Endodermal cell (in vitro differentiated cells): Measurements from ENCODE around the gene RBM15. TPM values are rescaled to one million over a fixed set of nuclear protein-coding genes. Genes with fewer than 3 reads are reported as not detected.

Source experiments
- DNase-seq: peaks from one replicate; pipeline ENCODE4 v3.0.0-alpha.2; 2017
- H3K27ac ChIP-seq: 2 replicates; pipeline ENCODE4 v1.5.1; 2013; ENCODE audit warnings: mild to moderate bottlenecking, low read depth, low read length, moderate library complexity
- H3K27me3 ChIP-seq: 2 replicates; pipeline ENCODE4 v1.6.1; 2013; ENCODE audit warnings: mild to moderate bottlenecking, low read length, moderate library complexity; ENCODE audit not compliant: insufficient read depth, control insufficient read depth, poor library complexity, severe bottlenecking
- H3K36me3 ChIP-seq: 2 replicates; pipeline ENCODE4 v1.7.0; 2013; ENCODE audit warnings: mild to moderate bottlenecking, low read length, moderate library complexity; ENCODE audit not compliant: control insufficient read depth, insufficient read depth
- H3K4me1 ChIP-seq: one replicate; pipeline ENCODE4 v1.7.0; 2013; ENCODE audit warnings: low read length; ENCODE audit not compliant: control insufficient read depth, insufficient read depth
- H3K4me3 ChIP-seq: 2 replicates; pipeline ENCODE4 v1.5.1; 2013; ENCODE audit warnings: mild to moderate bottlenecking, low read length, moderate library complexity
- H3K9ac ChIP-seq: 2 replicates; pipeline ENCODE4 v1.6.1; 2013; ENCODE audit warnings: mild to moderate bottlenecking, low read length, moderate library complexity; ENCODE audit not compliant: poor library complexity, severe bottlenecking; ENCODE audit errors: extremely low read depth
- H3K9me3 ChIP-seq: 2 replicates; pipeline ENCODE4 v1.6.1; 2013; ENCODE audit warnings: mild to moderate bottlenecking, low read length, moderate library complexity; ENCODE audit not compliant: control insufficient read depth
- H3K27ac Mint-ChIP-seq: 2 replicates; pipeline ENCODE4 v1.8.0; 2020; ENCODE audit warnings: mixed read lengths
- H3K27me3 Mint-ChIP-seq: 2 replicates; pipeline ENCODE4 v1.8.0; 2021; ENCODE audit warnings: mild to moderate bottlenecking, mixed read lengths; ENCODE audit not compliant: insufficient read depth
- H3K36me3 Mint-ChIP-seq: 2 replicates; pipeline ENCODE4 v1.8.0; 2020; ENCODE audit warnings: low read depth, mixed read lengths
- H3K4me1 Mint-ChIP-seq: 2 replicates; pipeline ENCODE4 v1.8.0; 2020; ENCODE audit warnings: mixed read lengths
- H3K4me3 Mint-ChIP-seq: 2 replicates; pipeline ENCODE4 v1.8.0; 2020; ENCODE audit warnings: mild to moderate bottlenecking, moderate library complexity, mixed read lengths
- H3K9me3 Mint-ChIP-seq: 2 replicates; pipeline ENCODE4 v1.8.0; 2020; ENCODE audit warnings: mild to moderate bottlenecking, mixed read lengths
- CTCF ChIP-seq: fragments of 200-600 bp; sonication (generic); conservative IDR thresholded peaks from 2 replicates; pipeline ENCODE4 v1.5.0; 2021; ENCODE audit warnings: antibody characterized with exemption, mild to moderate bottlenecking
- WGBS, 2 experiments: methylation state at CpG; one replicate each; pipeline versions ENCODE4 v1.1.5 to v1.1.7; 2013; ENCODE audit warnings: missing lambda C conversion rate in 2 of 2, mixed read lengths in 1 of 2; ENCODE audit not compliant: insufficient coverage in 1 of 2, insufficient read length in 1 of 2; 5-methylcytosine and 5-hydroxymethylcytosine counted together
- total RNA-seq, 2 donors: library from RNA; stranded (reverse); fragmentation: NEBNext Ultra II Directional in 1 of 2; extraction: Animal tissue kit (Norgen Biotek cat#: 25700) in 1 of 2; gene quantifications; 2 replicates in 1 of 2; 3 replicates in 1 of 2; pipeline ENCODE4 v1.2.1, GENCODE V29; 2021

Gene RBM15
- total RNA-seq, 2 donors from 2014 or later = 42.0 to 54.2 TPM

- peaks cover 6% of the 10 kb centered on the region for H3K9me3 ChIP-seq
- no peak for TF ChIP-seq CTCF
- peaks cover 13% of the 10 kb centered on the region for H3K4me1 ChIP-seq
- peaks cover 12% of the 10 kb centered on the region for H3K36me3 ChIP-seq
- H3K9ac ChIP-seq = no peak overlapping the region
- Mint-ChIP-seq H3K36me3 (peaks cover 14% of the 10 kb centered on the region), H3K9me3 (peaks cover 6% of the 10 kb centered on the region), H3K4me1 (peaks cover 17% of the 10 kb centered on the region), H3K27me3 (no peaks in the 10 kb centered on the region), H3K27ac (no peak overlapping the region), H3K4me3 (no peak overlapping the region)
- 100% methylated on average over 1 of the region's 1 CpG; no CpG with 5 or more reads in 1 of the 2 experiments for WGBS, 2 experiments
- H3K27ac ChIP-seq = no peak overlapping the region
- no peaks in the 10 kb centered on the region for H3K27me3 ChIP-seq
- no peak for DNase-seq
- H3K4me3 ChIP-seq = no peak overlapping the region
Observed at GRCh38 chr1:110336300-110337039, 2.7 kb upstream of the RBM15 start.

GRCh38 chr1:110337704-110338308 is 1.4 kb upstream of the RBM15 start:
- Histone ChIP-seq H3K36me3 (peaks cover 25% of the 10 kb centered on the region), H3K4me3 (peak overlapping the region; percentile 97), H3K27ac (peak overlapping the region; percentile 95), H3K4me1 (peaks cover 20% of the 10 kb centered on the region), H3K9me3 (peaks cover 6% of the 10 kb centered on the region), H3K9ac (peak overlapping the region; percentile 96), H3K27me3 (no peaks in the 10 kb centered on the region)
- DNase-seq = peak; percentile 81
- Mint-ChIP-seq H3K27ac (peak overlapping the region; percentile 96), H3K4me3 (no peak overlapping the region), H3K4me1 (peaks cover 31% of the 10 kb centered on the region), H3K9me3 (peaks cover 6% of the 10 kb centered on the region), H3K27me3 (no peaks in the 10 kb centered on the region), H3K36me3 (peaks cover 26% of the 10 kb centered on the region)
- WGBS, 2 experiments = 1 to 3% methylated on average over 17 to 36 of the region's 36 CpGs
- TF ChIP-seq CTCF = no peak

GRCh38 chr1:110338309-110338885 is 780 bp upstream of the RBM15 start:
- Mint-ChIP-seq H3K9me3 (peaks cover 6% of the 10 kb centered on the region), H3K27ac (peak overlapping the region; percentile 96), H3K4me1 (peaks cover 37% of the 10 kb centered on the region), H3K4me3 (no peak overlapping the region), H3K36me3 (peaks cover 32% of the 10 kb centered on the region), H3K27me3 (no peaks in the 10 kb centered on the region)
- no peak for DNase-seq
- peak; percentile 83 for TF ChIP-seq CTCF
- peaks cover 23% of the 10 kb centered on the region for H3K4me1 ChIP-seq
- no peaks in the 10 kb centered on the region for H3K27me3 ChIP-seq
- H3K9me3 ChIP-seq = peaks cover 6% of the 10 kb centered on the region
- H3K9ac ChIP-seq = peak overlapping the region; percentile 96
- WGBS, 2 experiments = 0% methylated on average over 36 to 57 of the region's 57 CpGs
- peak overlapping the region; percentile 95 for H3K27ac ChIP-seq
- H3K4me3 ChIP-seq = peak overlapping the region; percentile 97
- peaks cover 31% of the 10 kb centered on the region for H3K36me3 ChIP-seq
